Naive B cell (primary cell): ENCODE data around the gene GRID1. TPM values are rescaled to one million over a fixed set of nuclear protein-coding genes. Genes with fewer than 3 reads are reported as not detected.
"Not testable (repeated sequence)": the region's sequence is repeated elsewhere in the genome, so short reads cannot be mapped to it uniquely, and the experiment has no call there.

Experiments used
- ATAC-seq, 2 donors: fragments of 150-1000 bp; cut with Tn5 transposase; 2 replicates each; pipeline ENCODE4 v1.10.0; 2021; ENCODE audit warnings: low read depth in 2 of 2, mild to moderate bottlenecking in 2 of 2, moderate library complexity in 2 of 2
- DNase-seq: peaks from one replicate; pipeline ENCODE4 v3.0.0; 2022
- H3K27ac Mint-ChIP-seq, 6 donors: one replicate each; pipeline ENCODE4 v1.8.0; 2020 to 2022; ENCODE audit warnings: mild to moderate bottlenecking in 6 of 6, mixed read lengths in 6 of 6, moderate library complexity in 5 of 6, inconsistent platforms in 2 of 6
- H3K27me3 Mint-ChIP-seq, 3 donors: one replicate each; pipeline ENCODE4 v1.8.0; 2021 to 2022; ENCODE audit warnings: mixed read lengths in 3 of 3, mild to moderate bottlenecking in 1 of 3
- H3K36me3 Mint-ChIP-seq, 2 donors: one replicate each; pipeline ENCODE4 v1.8.0; 2020 to 2022; ENCODE audit warnings: mixed read lengths in 2 of 2, inconsistent platforms in 1 of 2, mild to moderate bottlenecking in 1 of 2
- H3K4me1 Mint-ChIP-seq, 3 donors: one replicate each; pipeline ENCODE4 v1.8.0; 2020 to 2022; ENCODE audit warnings: mixed read lengths in 3 of 3, inconsistent platforms in 1 of 3, mild to moderate bottlenecking in 1 of 3, moderate library complexity in 1 of 3
- H3K4me3 Mint-ChIP-seq, 8 donors: one replicate each; pipeline ENCODE4 v1.8.0; 2020 to 2022; ENCODE audit warnings: mild to moderate bottlenecking in 8 of 8, mixed read lengths in 8 of 8, moderate library complexity in 8 of 8, inconsistent platforms in 2 of 8
- H3K9me3 Mint-ChIP-seq, 7 donors: one replicate each; pipeline ENCODE4 v1.8.0; 2020 to 2022; ENCODE audit warnings: mixed read lengths in 7 of 7, mild to moderate bottlenecking in 5 of 7, inconsistent platforms in 2 of 7, moderate library complexity in 1 of 7
- polyA plus RNA-seq, 6 donors: library from polyadenylated mRNA; unstranded; fragments of 300-500 nt; fragmentation: Illumina TruSeq; gene quantifications; one replicate each; pipeline ENCODE4 v1.2.3, GENCODE V29; 2021; ENCODE audit warnings: low read depth in 6 of 6

GRID1 gene
- polyA plus RNA-seq, 6 donors from 2014 or later, result not detected

- Mint-ChIP-seq H3K4me3 (no peak overlapping the region), H3K36me3 (no peaks in the 10 kb centered on the region), H3K9me3 (peaks cover 0 to 39% (median 6%) of the 10 kb centered on the region in 7 donors), H3K27ac (no peak overlapping the region), H3K27me3 (no peaks in the 10 kb centered on the region), H3K4me1 (no peaks in the 10 kb centered on the region)
- no peak for DNase-seq
- no peak for ATAC-seq
These were observed 652.7 kb downstream of the GRID1 start for GRCh38 chr10:85713885-85714284.

DNA sequence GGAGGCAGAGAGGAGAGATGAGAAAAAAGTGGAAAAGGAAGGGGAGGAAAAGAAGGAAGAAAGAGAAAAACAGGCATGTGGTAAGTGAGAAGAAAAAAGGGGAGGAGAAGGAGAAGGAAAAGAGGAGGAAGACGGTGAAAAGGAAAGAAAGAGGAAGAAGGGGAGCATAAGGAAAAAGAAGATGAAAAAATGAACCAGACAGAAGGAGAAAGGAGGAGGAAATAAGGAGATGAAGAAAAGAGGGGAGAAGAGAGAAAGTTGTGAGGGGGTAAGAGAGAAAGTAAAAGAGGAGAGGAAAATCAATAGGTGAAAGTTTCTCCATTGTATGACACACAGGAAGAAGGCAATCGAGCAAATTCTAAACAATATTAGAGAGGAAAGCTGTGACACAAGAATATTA lies 663.8 kb downstream of the GRID1 start:
- peaks cover 0 to 10% (median 3%) of the 10 kb centered on the region in 7 donors for H3K9me3 Mint-ChIP-seq
- H3K27ac Mint-ChIP-seq, result no peak overlapping the region
- H3K27me3 Mint-ChIP-seq, result peaks cover 0 to 9% (median 4%) of the 10 kb centered on the region in 3 donors
- no peak for ATAC-seq
- no peaks in the 10 kb centered on the region for H3K36me3 Mint-ChIP-seq
- H3K4me1 Mint-ChIP-seq, result no peaks in the 10 kb centered on the region
- no peak overlapping the region for H3K4me3 Mint-ChIP-seq
- DNase-seq, result no peak

DNA sequence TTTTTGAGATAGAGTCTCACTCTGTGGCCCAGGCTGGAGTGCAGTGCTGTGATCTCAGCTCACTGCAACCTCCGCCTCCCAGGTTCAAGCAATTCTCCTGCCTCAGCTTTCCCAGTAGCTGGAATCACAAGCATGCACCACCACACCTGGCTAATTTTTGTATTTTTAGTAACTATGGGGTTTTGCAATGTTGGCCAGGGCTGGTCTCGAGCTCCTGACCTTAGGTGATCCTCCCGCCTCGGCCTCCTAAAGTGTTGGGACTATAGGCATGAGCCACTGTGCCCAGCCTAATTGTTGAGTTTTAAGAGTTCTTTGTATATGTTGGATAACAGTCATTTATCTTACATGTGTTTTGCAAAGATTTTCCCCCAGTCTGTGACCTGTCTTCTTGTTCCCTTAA lies 667.5 kb downstream of the GRID1 start:
- H3K27me3 Mint-ChIP-seq, H3K4me1 Mint-ChIP-seq, H3K36me3 Mint-ChIP-seq, H3K27ac Mint-ChIP-seq, H3K9me3 Mint-ChIP-seq, DNase-seq, ATAC-seq, H3K4me3 Mint-ChIP-seq: not testable (repeated sequence)

GRCh38 chr10:85696893-85697292 lies 669.7 kb downstream of the GRID1 start:
- DNase-seq (no peak), ATAC-seq (no peak)
- Mint-ChIP-seq H3K4me3 (no peak overlapping the region), H3K9me3 (peaks cover 3 to 20% (median 5%) of the 10 kb centered on the region in 7 donors), H3K27ac (no peak overlapping the region), H3K36me3 (no peaks in the 10 kb centered on the region), H3K4me1 (no peaks in the 10 kb centered on the region), H3K27me3 (no peaks in the 10 kb centered on the region)

DNA sequence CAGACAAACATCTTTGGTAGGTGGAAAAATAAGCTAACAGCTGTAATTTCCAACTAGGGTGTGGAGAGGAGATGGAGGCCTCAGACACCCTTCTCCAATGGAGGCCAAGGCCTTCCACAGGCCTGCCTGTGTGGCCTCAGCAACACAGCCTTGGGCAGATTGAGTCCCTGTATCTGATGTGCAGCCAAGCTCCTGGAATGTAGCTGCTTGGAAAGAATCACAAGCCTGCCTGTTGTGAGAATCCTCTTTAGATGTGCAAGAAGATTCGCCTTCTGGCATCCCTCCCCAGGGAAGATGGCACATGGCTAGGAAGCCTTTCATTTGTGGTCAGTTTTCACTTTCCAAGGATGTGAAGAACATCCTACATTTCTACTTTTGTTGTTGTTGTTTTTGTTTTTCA lies 684.0 kb downstream of the GRID1 start:
- ATAC-seq (no peak), DNase-seq (no peak)
- H3K9me3 Mint-ChIP-seq, result peaks cover 0 to 8% (median 0%) of the 10 kb centered on the region in 7 donors
- no peak overlapping the region for H3K27ac Mint-ChIP-seq
- no peaks in the 10 kb centered on the region for H3K36me3 Mint-ChIP-seq
- no peaks in the 10 kb centered on the region for H3K4me1 Mint-ChIP-seq
- no peak overlapping the region for H3K4me3 Mint-ChIP-seq
- H3K27me3 Mint-ChIP-seq, result peaks cover 5 to 15% (median 8%) of the 10 kb centered on the region in 3 donors

DNA sequence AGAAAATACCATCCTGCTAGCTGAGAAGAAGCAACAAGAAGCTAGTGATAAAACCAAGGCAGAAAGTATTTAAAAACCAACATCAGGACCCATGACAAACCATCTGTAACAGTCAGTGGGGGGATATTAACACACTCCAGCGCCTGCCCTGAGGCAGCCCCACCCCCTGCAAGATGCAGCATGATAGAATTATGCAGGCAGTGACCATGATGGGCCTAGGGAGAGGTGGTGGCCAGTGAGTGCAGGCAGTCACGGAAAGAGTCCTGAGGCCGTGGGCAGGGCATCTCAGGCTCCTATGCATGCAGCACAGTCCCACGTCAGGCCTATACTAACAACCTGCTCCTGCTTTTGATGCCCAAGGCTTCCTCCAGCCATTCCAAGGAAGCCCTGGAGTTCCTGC lies 686.9 kb downstream of the GRID1 start:
- no peak for DNase-seq
- no peak overlapping the region for H3K4me3 Mint-ChIP-seq

DNA sequence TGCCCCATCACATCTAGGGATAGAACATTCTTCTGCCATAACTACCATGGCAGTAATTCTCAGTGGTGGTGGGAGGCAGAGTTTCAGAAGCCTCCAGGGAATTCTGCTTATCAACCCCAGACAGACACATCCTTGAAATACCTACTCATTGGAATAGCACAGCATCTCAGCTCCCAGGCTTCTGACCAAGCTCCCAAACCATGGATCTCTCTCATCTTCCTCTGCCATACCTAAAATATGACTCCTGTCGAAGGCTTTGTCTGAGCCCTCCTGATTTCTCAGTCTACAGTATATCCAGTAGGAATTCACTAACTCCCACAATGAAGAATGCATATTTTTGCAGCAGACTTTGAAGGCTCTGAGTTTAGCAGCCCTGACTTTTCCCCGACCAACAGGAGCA lies 687.5 kb downstream of the GRID1 start:
- ATAC-seq, result no peak
- H3K36me3 Mint-ChIP-seq, result no peaks in the 10 kb centered on the region
- H3K9me3 Mint-ChIP-seq, result peaks cover 0 to 13% (median 0%) of the 10 kb centered on the region in 7 donors
- peaks cover 5 to 15% (median 8%) of the 10 kb centered on the region in 3 donors for H3K27me3 Mint-ChIP-seq
- DNase-seq, result no peak
- H3K4me1 Mint-ChIP-seq, result no peaks in the 10 kb centered on the region
- H3K4me3 Mint-ChIP-seq, result no peak overlapping the region
- H3K27ac Mint-ChIP-seq, result no peak overlapping the region

More for the DNA sequence above, 686.9 kb downstream of the GRID1 start:
- no peak for ATAC-seq
- no peaks in the 10 kb centered on the region for H3K4me1 Mint-ChIP-seq
- H3K27me3 Mint-ChIP-seq, result peaks cover 5 to 15% (median 8%) of the 10 kb centered on the region in 3 donors
- H3K9me3 Mint-ChIP-seq, result peaks cover 0 to 13% (median 0%) of the 10 kb centered on the region in 7 donors
- no peaks in the 10 kb centered on the region for H3K36me3 Mint-ChIP-seq
- no peak overlapping the region for H3K27ac Mint-ChIP-seq

GRCh38 chr10:85674851-85675250 lies 691.7 kb downstream of the GRID1 start:
- no peak for DNase-seq
- H3K27me3 Mint-ChIP-seq, result peaks cover 0 to 5% (median 5%) of the 10 kb centered on the region in 3 donors
- no peaks in the 10 kb centered on the region for H3K4me1 Mint-ChIP-seq
- H3K4me3 Mint-ChIP-seq, result no peak overlapping the region
- H3K9me3 Mint-ChIP-seq, result peaks cover 0 to 27% (median 9%) of the 10 kb centered on the region in 7 donors
- H3K27ac Mint-ChIP-seq, result no peak overlapping the region
- H3K36me3 Mint-ChIP-seq, result peaks cover 0 to 5% of the 10 kb centered on the region in 2 donors
- ATAC-seq, result no peak

DNA sequence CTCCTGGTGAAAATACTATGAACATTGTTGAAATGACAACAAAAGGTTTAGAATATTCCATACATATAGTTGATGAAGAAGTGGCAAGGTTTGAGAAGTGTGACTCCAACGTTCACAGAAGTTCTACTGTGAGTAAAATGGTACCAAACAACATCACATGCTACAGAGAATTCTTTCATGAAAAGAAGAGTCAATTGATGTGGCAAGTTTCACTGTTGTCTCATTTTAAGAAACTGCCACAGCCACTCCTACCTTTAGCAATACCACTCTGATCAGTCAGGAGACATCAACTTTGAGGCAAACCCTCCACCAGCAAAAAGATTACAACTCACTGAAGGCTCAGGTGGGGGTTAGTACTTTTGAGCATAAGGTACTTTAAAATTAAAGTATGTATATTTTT lies 693.3 kb downstream of the GRID1 start:
- Mint-ChIP-seq H3K36me3 (peaks cover 0 to 5% of the 10 kb centered on the region in 2 donors), H3K27ac (no peak overlapping the region), H3K4me1 (no peaks in the 10 kb centered on the region), H3K4me3 (no peak overlapping the region), H3K9me3 (peaks cover 0 to 27% (median 9%) of the 10 kb centered on the region in 7 donors), H3K27me3 (peaks cover 0 to 6% (median 2%) of the 10 kb centered on the region in 3 donors)
- ATAC-seq (no peak), DNase-seq (no peak)

GRCh38 chr10:85671530-85671929 lies 695.1 kb downstream of the GRID1 start:
- Mint-ChIP-seq H3K36me3 (peaks cover 0 to 5% of the 10 kb centered on the region in 2 donors), H3K9me3 (peaks cover 0 to 27% (median 5%) of the 10 kb centered on the region in 7 donors), H3K4me3 (peak overlapping the region in 1 of 8 donors; percentile 18), H3K27ac (no peak overlapping the region), H3K4me1 (no peaks in the 10 kb centered on the region), H3K27me3 (peaks cover 0 to 6% (median 5%) of the 10 kb centered on the region in 3 donors)
- no peak for DNase-seq
- no peak for ATAC-seq

DNA sequence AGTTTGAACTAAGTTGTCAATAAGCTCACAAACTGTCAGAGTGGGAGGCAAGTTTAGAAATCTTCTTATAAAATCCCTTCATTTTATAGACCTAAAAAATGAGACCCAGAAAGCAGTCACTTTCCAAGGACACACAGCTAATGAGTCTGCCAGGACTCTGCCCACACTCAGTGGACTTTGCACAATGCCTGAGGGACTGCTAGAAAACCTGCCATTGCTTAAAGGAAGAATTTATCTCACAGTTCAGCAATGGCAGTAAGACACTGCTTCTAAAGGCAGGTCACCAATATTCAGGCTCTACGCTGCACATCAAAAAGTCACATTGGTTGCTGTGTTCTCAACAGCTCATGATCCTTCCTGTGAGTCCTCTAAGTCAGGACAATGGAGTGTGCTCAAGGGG lies 698.1 kb downstream of the GRID1 start:
- Mint-ChIP-seq H3K36me3 (peaks cover 0 to 5% of the 10 kb centered on the region in 2 donors), H3K27ac (no peak overlapping the region), H3K4me3 (no peak overlapping the region), H3K27me3 (peaks cover 0 to 6% (median 5%) of the 10 kb centered on the region in 3 donors), H3K9me3 (peaks cover 0 to 27% (median 5%) of the 10 kb centered on the region in 7 donors), H3K4me1 (no peaks in the 10 kb centered on the region)
- no peak for ATAC-seq
- no peak for DNase-seq

- peaks cover 0 to 1% of the 10 kb centered on the region in 2 donors for H3K36me3 Mint-ChIP-seq
- no peaks in the 10 kb centered on the region for H3K4me1 Mint-ChIP-seq
- no peak for ATAC-seq
- peak overlapping the region in 1 of 8 donors; percentile 24 for H3K4me3 Mint-ChIP-seq
- peaks cover 0 to 6% (median 5%) of the 10 kb centered on the region in 3 donors for H3K27me3 Mint-ChIP-seq
- DNase-seq, result no peak
- H3K9me3 Mint-ChIP-seq, result peaks cover 2 to 20% (median 5%) of the 10 kb centered on the region in 7 donors
- no peak overlapping the region for H3K27ac Mint-ChIP-seq
These were observed 698.9 kb downstream of the GRID1 start for GRCh38 chr10:85667638-85668233.

GRCh38 chr10:85666987-85667386 lies 699.6 kb downstream of the GRID1 start:
- Mint-ChIP-seq H3K27me3 (peaks cover 0 to 6% (median 5%) of the 10 kb centered on the region in 3 donors), H3K27ac (no peak overlapping the region), H3K36me3 (no peaks in the 10 kb centered on the region), H3K4me1 (no peaks in the 10 kb centered on the region), H3K4me3 (no peak overlapping the region), H3K9me3 (peaks cover 0 to 13% (median 5%) of the 10 kb centered on the region in 7 donors)
- no peak for ATAC-seq
- no peak for DNase-seq

- Mint-ChIP-seq H3K4me3 (no peak overlapping the region), H3K27ac (no peak overlapping the region), H3K36me3 (no peaks in the 10 kb centered on the region), H3K27me3 (peaks cover 0 to 6% (median 5%) of the 10 kb centered on the region in 3 donors), H3K9me3 (peaks cover 0 to 6% (median 4%) of the 10 kb centered on the region in 7 donors), H3K4me1 (no peaks in the 10 kb centered on the region)
- ATAC-seq (no peak), DNase-seq (no peak)
These were observed 700.5 kb downstream of the GRID1 start for GRCh38 chr10:85666102-85666501.
